ENCODE measurements around the gene NHERF1. TPM values are rescaled to one million over a fixed set of nuclear protein-coding genes. Genes with fewer than 3 reads are reported as not detected.

NHERF1 gene
- total and polyA plus RNA-seq, 7 donors, result 2.4 to 37.1 (median 4.9) TPM

DNA sequence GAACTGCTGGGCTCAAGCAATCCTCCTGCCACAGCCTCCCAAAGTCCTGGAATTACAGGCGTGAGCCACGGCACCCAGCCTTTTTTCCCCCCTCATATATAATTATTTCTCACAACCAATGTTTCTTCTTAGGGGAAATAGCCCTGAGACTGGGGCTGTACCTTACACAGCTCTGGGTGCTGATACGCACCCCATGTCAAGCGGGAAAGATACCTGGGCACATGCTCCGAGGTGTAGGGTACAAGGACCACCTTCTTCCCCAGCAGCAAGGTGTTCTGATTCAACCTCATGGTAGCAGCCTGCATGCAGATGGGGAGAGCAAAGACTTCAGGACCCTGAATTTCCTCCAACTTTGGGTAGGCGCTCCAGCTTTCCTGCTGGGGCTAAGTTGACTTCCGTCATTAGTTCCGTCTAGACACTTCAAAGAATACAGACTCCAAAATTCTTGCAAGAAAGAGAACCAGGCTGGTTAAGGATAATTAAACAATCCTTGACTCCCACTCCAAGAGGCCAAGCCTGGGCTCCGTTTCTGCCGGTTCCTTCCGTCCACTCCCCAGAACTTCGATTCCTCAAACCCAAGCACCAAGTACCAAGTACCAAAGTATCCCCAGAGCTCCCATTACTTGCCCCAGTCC is 27.1 kb downstream of the NHERF1 start:
- whole genome bisulfite sequencing, 3 donors, result 34 to 37% (median 37%) methylated on average over 12 of the region's 12 CpGs
- intact Hi-C loops (cut with DNase I), result no loop called here
- H3K27me3 ChIP-seq (ENCODE audit: insufficient read depth in 3 of 3, low read length in 2 of 3), result no peaks in the 10 kb centered on the region
- H3K9me3 ChIP-seq, result no peaks in the 10 kb centered on the region
- peaks cover 10 to 60% of the 10 kb centered on the region in 2 donors for H3K36me3 ChIP-seq (ENCODE audit: insufficient read depth in 1 of 2, low read depth in 1 of 2)
- ATAC-seq, result no peak
- peaks cover 11% of the 10 kb centered on the region for H3K4me1 ChIP-seq
- DNase-seq, result no peak
- peak overlapping the region; percentile 94 for H3K4me3 ChIP-seq
- H3K27ac ChIP-seq, result peak overlapping the region; percentile 77
- TF ChIP-seq, protein P1, sequence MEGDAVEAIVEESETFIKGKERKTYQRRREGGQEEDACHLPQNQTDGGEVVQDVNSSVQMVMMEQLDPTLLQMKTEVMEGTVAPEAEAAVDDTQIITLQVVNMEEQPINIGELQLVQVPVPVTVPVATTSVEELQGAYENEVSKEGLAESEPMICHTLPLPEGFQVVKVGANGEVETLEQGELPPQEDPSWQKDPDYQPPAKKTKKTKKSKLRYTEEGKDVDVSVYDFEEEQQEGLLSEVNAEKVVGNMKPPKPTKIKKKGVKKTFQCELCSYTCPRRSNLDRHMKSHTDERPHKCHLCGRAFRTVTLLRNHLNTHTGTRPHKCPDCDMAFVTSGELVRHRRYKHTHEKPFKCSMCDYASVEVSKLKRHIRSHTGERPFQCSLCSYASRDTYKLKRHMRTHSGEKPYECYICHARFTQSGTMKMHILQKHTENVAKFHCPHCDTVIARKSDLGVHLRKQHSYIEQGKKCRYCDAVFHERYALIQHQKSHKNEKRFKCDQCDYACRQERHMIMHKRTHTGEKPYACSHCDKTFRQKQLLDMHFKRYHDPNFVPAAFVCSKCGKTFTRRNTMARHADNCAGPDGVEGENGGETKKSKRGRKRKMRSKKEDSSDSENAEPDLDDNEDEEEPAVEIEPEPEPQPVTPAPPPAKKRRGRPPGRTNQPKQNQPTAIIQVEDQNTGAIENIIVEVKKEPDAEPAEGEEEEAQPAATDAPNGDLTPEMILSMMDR (IDR thresholded peaks at IDR 0.05), result no peak

DNA sequence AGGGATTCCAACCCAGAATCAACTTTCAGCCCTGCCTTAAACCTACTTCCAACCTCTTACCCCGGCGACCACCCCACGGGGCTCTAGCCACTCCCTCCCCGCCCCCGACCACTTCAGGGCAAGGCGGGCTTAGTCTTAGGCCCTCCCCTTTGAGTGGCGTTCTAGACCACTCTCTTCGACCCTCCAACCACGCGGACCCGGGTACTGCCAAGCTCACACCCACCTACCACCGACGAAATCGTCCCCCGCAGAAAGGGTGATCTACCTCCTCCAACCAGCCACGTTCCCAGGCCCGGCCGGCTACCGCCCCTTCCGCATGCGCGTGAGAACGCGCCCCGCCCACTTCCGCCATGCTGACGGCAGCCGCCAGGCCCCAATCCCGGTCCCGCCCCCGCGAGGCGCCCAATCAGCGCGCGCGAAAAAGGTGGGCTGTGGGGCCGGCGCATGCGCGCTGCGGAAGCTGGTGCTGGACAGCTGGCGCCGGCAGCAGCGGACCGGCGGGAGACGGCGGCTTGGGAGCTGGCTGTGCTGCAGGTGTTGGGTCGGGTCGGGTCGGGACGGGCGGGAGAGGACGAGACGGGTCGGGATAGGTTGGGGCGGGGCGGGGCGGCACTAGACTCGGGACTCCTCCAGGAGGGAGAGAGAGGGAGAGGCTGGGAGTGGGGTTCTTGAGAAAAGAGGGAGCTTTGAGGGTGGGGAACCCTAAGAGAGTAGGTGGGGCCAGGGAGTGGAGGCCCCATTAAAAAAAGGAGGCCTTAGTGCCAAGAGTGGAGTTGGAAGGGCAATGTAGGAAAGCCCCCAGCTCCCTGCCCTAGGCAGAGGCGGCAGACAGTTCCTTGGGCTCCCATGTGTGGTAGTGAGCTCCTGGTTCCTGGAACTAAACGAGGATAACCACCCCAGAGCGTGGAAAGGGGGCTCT is 27.9 kb downstream of the NHERF1 start, which contains the start of gene NAT9:
TSS of gene NAT9 (minus strand) at position 302 of the 919 bp plus-strand sequence. CDS start 647 bp downstream, outside the sequence.
- TF ChIP-seq, protein P1 (IDR thresholded peaks at IDR 0.05), result no peak
- 0% methylated on average over 57 to 64 of the region's 64 CpGs for WGBS, 3 donors
- ATAC-seq, result peak; percentile 96 to 99 (median 98)
- Histone ChIP-seq H3K27me3 (ENCODE audit: insufficient read depth in 3 of 3, low read length in 2 of 3) (no peaks in the 10 kb centered on the region), H3K36me3 (ENCODE audit: insufficient read depth in 1 of 2, low read depth in 1 of 2) (peaks cover 8 to 60% of the 10 kb centered on the region in 2 donors), H3K27ac (peak within 1 kb of the TSS; percentile 77), H3K4me3 (peak within 1 kb of the TSS; percentile 94), H3K4me1 (peaks cover 11% of the 10 kb centered on the region), H3K9me3 (no peaks in the 10 kb centered on the region)
- intact Hi-C loops (cut with DNase I), result no loop called here
- DNase-seq, result peak; percentile 99

DNA sequence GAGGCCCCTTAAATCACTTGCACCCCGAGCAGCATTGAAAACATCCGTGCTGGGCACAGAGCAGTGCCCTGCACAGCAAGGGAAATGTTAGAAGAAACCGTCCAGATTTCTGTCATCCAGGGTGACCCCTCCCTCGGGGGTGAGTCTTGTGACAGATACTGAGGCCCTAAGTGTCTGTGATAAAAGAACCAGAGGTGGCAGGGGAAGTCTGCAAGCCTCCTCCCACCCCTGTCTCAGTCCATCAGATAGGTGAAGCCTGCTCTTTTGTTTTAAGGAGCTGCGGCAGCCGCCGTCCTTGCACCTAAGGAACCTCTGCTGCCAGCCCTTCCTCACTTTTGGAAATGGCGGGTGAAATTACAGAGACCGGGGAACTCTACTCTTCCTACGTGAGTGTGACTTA is 28.6 kb downstream of the NHERF1 start:
- no peak overlapping the region for H3K27ac ChIP-seq
- DNase-seq, result no peak
- H3K4me1 ChIP-seq, result peaks cover 11% of the 10 kb centered on the region
- TF ChIP-seq, protein P1 (IDR thresholded peaks at IDR 0.05), result no peak
- intact Hi-C loops (cut with DNase I), result no loop called here
- no peaks in the 10 kb centered on the region for H3K9me3 ChIP-seq
- no peak for ATAC-seq
- no peaks in the 10 kb centered on the region for H3K27me3 ChIP-seq (ENCODE audit: insufficient read depth in 3 of 3, low read length in 2 of 3)
- H3K4me3 ChIP-seq, result peak overlapping the region; percentile 94
- 30 to 37% (median 36%) methylated on average over 10 of the region's 10 CpGs for WGBS, 3 donors
- peaks cover 7 to 60% of the 10 kb centered on the region in 2 donors for H3K36me3 ChIP-seq (ENCODE audit: insufficient read depth in 1 of 2, low read depth in 1 of 2)

DNA sequence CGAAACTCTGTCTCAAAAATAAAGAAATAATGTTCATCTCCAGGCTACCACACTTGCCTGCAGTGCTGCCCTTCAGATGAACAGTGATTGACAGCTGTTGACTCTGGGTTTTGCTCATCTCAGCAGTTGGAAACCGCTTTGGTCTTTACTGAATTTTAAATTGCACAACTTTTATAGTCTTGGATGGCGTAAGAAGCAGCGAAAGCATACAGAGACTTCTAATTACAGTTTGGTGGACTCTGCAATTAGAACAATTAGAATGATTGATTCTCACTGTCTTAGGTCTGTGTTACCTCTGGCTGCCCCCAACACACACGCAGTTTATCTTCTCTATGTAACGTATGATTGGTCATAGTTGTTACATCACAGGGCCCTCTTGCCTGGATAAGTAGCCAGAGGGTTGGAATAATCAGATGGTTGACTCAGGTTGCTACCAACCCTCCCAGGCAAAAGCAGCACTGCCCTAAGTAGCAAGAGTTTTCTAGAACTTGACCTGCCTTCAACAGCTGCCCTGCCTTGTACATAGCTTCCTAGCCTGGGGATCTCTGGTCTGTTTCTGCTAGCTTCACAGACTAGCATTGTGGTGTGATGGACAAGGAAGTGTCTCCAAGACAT is 29.6 kb downstream of the NHERF1 start:
- peaks cover 4 to 50% of the 10 kb centered on the region in 2 donors for H3K36me3 ChIP-seq (ENCODE audit: insufficient read depth in 1 of 2, low read depth in 1 of 2)
- H3K9me3 ChIP-seq, result no peaks in the 10 kb centered on the region
- TF ChIP-seq, protein P1 (IDR thresholded peaks at IDR 0.05), result no peak
- no peak overlapping the region for H3K27ac ChIP-seq
- H3K4me1 ChIP-seq, result peaks cover 11% of the 10 kb centered on the region
- H3K27me3 ChIP-seq (ENCODE audit: insufficient read depth in 3 of 3, low read length in 2 of 3), result no peaks in the 10 kb centered on the region
- DNase-seq (no peak), ATAC-seq (no peak)
- intact Hi-C loops (cut with DNase I), result no loop called here
- WGBS, 3 donors, result 73 to 93% (median 81%) methylated on average over 6 of the region's 6 CpGs
- H3K4me3 ChIP-seq, result no peak overlapping the region

Data from psoas muscle (tissue), 8 donors.